Stimulated activated CD8-positive, alpha-beta memory T cell treated with anti-CD3 and anti-CD28 coated beads, Interleukin-12 subunit alpha, Interleukin-12 subunit beta, amount 100 ng/mL, for 4 hours (primary cell): ENCODE data around the gene ANKRD33B.
"Not testable (repeated sequence)": the region's sequence is repeated elsewhere in the genome, so short reads cannot be mapped to it uniquely, and the experiment has no call there.

Source experiments
- DNase-seq: peaks from one replicate; pipeline ENCODE4 v3.0.0-alpha.2; 2020; ENCODE audit warnings: low read depth

The ANKRD33B gene

DNA sequence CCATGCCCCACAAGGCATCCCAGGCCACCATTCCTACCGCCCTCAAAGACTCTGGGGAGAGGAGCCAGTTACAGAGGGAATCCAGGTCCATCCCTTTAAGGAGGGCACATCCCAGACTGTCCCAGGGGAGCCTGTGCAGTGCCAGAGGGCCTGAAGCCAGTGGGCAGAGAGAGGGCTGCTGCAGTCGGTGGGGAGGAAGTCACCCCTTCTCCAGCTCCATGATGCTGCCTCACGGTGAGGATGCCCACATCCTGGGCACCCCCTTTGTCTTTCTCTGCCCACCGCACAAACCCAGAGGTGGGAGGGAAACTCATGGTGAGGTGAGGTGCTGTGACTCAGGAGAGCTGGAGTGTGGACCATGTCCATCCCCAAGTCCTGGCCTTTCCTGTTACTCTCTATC is 26.2 kb upstream of the ANKRD33B start:
- DNase-seq = no peak

DNA sequence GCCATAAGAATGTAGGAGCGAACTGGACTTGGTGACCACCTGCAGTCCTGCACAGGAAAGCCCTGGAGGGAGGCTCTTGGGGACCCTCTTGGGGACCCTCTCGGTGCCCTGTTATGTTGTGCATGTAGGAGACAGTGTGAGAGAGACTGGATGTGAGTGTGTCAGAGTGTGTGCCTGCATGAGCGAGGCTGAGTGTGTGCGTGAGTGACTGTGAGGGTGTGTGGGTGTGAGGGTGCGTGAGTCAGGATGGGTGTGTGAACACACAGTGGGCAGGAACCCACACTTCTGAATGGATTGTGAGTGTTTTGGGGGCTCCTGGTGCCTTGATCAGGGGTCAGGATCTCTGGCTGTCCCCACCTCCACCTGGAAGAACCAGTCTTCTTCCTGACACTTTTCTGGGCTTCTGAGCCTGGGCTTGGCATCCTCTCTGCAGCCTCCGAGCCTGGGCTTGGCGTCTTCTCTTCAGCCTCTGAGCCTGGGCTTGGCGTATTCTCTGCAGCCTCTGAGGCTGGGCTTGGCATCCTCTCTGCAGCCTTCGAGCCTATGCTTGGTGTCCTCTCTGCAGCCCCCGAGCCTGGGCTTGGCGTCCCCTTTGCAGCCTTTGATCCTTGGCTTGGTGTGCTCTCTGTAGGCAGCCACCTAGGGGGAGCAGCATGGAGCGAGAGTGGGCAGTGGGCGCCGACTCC is 25.6 kb upstream of the ANKRD33B start:
- no peak for DNase-seq

DNA sequence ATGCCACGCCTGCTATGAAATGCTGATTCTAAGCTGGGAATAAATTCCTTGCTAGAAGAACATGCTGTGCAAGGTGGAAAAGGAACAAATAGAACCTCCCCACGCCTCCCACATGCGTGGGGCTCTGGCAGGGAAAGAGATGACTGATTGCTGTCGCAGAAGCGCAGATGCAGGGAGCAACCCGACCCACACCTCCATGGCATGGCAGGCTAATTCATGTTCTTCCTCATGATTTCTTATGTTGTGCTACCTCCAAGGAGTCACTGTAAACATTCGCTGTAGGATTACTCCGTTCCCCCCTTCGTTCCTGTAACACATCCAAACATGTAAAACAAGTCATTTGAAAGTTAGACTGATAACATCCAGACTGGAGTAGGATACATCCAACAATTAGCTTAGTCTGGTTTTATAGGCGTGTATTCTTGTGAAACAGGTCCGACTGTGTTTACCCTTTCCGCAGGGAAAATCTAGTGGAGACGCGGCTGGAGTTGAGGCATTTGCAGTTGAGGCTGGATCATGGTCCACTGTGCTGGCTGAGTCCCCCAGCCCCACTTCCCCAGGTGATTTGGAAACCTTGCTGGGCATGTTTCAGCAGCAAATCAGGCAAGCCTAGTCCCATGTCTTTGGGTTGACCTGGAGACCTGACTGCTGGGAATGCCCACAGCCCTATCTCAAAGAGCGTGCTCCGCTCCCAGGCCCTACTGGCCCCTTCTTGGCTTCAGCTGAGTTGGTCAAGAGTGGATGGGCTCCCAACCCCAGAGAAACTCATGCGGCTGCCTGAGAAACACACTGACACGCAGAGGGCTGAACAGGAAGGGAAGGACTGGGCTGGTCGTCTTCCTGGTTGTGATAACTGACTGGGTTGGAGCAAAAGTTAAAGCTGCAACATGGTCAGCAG is 24.8 kb upstream of the ANKRD33B start:
- no peak for DNase-seq

DNA sequence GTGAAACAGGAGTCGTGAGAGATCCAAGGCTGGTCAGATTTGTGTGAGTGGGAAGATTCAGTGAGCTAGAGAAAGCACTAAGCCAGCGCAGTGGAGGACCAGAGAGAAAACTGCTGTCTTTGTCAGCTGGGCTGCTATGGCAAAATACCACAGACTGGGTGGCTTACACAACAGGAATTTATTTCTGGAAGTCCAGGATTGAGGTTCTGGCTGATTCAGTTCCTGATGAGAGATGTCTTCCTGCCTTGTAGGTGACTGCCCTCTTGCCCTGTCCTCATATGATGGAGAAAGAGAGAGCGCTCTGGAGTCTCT is 24.2 kb upstream of the ANKRD33B start:
- no peak for DNase-seq

DNA sequence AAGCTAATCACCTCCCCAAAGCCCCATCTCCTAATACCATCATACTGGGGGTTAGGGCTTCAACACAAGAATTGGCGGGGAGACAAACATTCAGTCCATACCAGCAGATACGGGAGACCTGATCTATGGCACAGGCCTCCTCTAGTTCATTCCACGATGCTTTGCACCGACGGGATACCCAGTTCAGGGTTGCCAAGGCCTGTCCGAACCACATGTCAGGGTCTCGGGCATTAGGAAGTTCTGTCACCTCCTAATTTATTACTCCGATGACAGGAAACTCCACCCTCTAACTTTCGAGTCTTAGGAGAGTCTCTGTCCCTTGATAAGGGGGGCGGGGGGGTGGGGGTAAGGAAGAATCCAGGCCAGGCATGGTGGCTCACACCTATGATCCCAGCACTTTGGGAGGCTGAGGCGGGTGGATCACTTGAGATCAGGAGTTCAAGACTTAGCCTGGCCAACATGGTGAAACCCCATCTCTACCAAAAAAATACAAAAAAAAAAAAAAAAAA is 23.8 kb upstream of the ANKRD33B start:
- DNase-seq = no peak

DNA sequence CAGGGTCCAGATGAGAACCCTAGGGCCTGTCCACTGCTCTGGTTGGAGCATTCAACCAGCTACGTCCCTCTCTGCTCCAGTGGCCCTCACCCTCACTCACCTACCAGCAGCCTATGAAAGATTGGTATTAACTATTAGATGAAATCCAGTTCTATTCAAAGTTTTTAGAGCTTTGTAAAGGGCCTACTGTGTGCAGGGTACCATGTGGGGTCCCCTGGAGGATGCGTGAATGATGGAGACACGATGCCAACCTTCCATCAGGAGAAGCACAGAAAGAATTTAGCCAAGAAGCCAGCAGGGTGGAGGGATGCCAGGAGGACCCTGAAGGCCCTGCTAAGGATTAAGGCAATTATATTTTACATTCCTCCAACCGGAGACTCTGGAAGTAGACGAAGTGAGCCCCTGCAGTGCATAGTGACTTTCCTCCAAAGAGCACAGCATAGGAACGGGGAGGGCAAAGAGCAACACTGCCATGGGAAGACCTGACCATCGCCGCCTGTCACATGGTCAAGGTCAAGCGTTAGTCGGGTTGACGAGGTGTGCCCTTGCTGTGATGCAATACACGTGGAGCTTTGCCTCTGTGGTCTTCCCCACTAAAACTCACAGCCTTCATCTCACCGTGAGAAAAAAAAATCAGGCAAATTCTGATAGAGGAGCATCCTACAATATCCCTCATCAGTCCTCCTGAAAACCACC is 22.8 kb upstream of the ANKRD33B start:
- DNase-seq = no peak

DNA sequence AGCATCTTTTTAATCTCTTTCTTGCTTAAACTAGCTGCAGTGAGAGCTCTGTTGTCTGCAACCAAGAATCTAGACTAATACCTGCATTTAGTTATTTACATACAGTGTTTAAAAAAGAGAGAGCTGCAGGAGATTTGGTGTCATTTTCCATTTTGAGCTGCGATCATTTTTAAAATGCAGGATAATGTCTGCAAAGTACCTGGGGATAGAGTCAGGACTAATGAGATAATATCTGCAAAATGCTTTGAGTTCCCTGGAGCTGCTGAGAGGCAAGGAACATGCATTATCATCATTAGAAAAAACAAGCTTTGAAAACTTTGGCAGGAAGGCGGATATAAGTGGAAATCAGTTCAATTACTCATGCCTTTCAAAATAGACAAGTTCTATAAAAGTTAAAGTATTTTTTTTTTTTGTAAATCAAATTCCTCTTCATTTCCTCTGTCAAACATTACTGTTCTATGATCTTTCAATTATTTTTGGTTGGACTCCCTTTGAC is 21.8 kb upstream of the ANKRD33B start:
- DNase-seq = no peak

DNA sequence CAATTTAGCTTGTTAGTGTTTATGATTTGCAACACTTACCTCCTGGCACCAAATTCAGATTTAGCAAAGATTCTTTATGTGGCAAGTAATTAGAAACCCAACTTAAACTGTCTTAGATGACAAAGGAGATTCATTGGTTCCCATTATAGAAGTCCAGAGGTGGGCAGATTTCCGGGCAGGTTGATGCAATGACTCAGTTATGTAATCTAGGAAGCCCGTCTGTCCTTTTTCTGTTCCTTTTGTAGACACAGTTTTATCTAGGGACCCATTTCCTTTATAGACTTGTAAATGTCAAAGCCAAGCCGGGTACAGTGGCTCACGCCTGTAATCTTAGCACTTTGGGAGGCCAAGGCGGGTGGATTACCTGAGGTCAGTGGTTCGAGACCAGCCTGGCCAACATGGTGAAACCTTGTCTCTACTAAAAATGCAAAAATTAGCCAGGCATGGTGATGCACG is 20.3 kb upstream of the ANKRD33B start:
- no peak for DNase-seq

DNA sequence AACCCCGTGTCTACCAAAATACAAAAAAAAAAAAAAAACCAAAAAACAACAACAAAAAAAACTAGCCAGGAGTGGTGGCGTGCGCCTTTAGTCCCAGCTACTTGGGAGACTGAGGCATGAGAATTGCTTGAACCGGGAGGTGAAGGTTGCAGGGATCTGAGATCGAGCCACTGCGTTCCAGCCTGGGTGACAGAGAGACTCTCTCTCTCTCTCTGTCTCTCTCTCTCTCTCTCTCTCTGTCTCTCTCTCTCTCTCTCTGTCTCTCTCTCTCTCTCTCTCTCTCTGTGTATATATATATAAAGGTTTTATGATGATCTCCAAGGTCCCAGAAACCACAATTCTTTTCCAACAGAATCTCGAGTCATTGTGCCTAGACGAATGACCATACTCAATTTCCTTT is 18.8 kb upstream of the ANKRD33B start:
- DNase-seq = no peak

DNA sequence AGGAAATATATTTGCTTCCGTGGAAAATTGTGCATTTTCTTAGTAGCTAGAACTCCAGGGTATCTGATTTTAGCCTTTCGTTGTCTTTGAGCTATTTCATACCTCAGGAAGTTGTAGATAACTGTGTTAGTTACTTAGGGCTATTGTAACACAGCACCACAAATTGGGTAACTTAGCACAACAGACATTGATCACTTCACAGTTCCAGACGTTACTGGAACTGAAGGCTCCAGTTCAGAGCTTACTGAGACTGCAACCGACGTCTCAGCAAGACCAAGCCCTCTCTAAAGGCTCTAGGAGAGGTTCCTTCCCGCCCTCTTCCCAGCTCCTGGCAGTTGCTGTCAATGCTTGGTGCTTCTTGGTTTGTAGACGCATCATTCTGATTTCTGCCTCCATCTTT is 17.7 kb upstream of the ANKRD33B start:
- DNase-seq = no peak

DNA sequence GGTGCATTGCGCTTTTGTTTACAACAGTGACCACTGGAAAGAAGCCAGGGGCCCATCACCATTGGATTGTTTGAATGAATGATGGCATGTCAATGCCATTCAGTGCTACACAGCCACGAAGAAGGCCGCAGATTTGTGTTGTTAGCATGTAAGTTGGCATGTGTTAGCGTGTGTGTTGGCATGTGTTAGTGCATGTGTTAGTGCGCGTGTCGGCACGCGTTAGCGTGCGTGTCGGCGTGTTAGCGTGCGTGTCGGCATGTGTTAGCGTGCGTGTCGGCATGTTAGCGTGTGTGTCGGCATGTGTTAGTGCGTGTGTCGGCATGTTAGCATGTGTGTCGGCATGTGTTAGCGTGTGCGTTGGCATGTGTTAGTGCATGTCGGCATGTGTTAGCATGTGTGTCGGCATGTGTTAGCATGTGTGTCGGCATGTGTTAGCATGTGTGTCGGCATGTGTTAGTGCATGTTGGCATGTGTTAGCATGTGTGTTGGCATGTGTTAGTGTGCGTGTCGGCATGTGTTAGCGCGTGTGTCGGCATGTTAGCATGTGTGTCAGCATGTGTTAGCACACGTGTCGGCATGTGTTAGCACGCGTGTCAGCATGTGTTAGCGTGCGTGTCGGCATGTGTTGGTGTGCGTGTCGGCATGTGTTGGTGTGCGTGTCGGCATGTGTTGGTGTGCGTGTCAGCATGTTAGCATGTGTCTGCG is 15.3 kb upstream of the ANKRD33B start:
- no peak for DNase-seq

DNA sequence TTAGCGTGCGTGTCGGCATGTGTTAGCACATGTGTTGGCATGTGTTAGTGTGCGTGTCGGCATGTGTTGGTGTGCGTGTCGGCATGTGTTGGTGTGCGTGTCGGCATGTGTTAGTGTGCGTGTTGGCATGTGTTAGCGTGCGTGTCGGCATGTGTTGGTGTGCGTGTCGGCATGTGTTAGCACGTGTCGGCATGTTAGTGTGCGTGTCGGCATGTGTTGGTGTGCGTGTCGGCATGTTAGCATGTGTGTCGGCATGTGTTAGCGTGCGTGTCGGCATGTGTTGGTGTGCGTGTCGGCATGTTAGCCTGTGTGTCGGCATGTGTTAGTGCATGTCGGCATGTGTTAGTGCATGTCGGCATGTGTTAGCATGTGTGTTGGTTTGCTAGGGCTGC is 14.8 kb upstream of the ANKRD33B start:
- DNase-seq = not testable (repeated sequence)

DNA sequence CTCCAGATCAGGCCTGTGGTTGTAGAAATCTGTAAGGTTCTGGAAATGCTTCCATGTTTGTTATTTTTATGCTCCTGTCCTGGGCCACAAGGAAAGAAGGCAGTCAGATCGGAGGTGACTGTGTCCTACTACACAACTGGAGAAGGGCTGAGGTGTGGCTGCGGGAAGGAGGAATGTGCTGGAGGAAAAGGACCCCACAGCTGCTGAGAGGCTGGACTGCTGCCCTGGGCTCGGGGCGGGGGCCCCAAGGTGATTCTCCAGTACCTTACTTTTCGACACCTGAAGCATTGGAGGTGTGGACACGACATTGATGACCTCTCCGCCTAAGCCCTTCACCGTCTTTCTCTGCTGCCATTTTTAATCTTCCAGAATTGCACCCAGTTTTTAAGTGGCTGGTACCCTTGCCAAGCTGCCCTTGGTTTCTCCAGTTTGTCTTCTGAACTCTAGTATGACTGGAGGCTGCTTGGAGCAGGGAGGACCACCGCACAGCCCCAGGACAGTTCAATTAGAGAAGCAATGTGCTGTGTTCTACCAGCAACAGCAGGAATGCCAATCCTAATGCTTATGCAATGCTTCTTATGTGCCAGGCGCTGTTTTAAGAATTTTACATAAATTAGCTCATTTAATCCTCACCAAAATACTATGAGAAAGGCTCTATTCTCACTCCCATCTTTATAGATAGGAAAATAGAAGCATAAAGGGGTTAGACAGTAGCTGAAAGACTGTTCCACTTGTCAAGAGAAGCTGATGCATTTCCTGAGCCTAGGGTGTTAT is 13.5 kb upstream of the ANKRD33B start:
- no peak for DNase-seq

DNA sequence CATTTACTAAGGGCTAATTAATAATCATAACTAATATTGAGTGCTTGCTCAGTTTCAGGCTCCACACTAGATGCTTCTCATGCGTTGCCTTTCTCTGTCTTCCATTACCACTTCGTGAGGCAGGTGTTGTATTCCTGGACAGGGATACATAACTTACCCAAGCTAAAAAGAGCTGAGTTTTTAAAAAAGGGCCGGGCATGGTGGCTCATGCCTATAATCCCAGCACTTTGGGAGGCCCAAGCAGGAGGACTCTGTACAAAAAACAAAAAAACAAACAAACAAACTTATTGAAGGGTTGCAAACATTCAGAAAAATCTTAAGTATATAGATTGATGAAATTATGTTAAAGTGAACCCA is 12.1 kb upstream of the ANKRD33B start:
- no peak for DNase-seq

DNA sequence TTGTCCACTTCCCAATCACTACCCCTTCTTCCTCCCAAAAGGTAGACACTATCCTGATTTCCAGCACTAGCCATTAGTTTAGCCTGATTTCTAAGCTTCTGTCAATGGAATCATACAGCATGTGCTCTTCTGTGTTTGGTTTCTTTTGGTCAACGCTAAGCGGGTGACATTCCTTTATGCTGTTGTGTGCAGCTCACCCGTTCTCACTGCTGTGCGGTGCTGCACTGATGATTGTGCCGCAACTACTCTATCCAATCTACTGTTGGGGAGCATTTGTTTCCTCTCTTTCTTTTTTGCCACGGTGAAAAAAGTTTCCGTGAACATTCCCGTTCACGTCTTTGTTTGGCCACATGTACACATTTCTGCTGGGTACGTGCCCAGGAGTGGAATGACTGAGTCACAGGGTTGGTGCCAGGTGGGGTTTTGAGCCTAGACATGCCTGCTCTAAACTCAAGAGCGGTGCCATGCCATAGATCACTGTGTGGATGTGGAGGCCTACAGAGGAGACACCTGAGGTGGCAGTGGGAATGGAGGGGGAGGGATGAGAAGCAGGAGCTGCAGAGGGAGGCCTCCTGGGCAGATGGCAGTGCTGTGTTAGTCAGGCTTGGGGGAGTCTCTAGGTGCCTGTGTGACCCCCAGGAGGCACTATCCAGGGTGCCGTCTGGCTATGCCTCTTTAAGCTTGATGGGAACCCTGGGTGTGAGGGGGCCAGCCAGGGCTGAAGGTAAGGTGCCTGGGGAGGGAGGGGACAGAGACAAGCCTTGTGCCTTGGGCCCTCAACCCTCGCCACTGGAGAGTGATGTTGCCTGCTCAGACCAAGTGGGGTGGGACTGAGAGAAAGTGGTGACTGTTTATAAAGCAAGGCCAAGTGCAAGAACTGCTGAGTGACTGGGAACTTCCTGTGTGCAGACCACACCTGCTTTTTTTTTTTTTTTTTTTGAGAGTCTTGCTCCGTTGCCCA is 11.4 kb upstream of the ANKRD33B start:
- DNase-seq = no peak

DNA sequence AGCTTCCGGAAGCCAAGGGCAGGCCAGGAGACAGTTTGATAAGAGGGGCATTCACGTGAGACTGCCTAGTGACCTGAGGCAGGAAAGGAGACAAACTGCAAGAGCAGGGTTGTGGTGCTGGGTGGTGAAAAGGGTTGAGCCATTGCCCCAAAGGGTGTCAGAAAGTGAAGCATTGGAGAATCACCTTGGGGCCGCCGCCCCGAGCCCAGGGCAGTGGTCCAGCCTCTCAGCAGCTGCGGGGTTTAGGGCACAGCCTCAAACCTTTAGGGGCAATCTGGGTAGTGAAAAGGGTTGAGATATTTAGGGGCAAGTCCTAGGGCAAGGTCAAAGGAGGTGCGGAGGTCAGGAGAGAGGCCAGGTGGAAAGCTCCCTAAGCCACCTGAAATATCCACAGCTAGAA is 10.4 kb upstream of the ANKRD33B start:
- DNase-seq = no peak

DNA sequence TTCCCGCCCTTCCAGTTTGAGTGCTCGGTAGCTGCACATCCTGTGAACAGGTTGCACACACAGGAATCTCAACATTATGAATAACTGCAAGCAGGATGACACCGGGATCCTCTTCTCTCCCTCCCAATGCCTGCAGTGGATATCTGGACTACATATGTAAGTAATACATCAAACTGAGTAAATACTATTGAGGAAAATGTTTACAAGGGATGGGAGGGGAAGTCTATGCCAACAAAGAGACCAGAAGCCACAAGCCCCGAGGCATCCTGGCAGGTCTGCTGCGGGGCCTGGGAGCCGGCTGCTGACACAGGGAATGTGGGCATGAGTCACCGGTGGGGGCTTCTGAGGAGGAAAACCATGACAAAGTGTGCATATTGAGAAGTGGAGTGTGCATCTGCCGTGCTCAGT is 8.6 kb upstream of the ANKRD33B start:
- DNase-seq = no peak

DNA sequence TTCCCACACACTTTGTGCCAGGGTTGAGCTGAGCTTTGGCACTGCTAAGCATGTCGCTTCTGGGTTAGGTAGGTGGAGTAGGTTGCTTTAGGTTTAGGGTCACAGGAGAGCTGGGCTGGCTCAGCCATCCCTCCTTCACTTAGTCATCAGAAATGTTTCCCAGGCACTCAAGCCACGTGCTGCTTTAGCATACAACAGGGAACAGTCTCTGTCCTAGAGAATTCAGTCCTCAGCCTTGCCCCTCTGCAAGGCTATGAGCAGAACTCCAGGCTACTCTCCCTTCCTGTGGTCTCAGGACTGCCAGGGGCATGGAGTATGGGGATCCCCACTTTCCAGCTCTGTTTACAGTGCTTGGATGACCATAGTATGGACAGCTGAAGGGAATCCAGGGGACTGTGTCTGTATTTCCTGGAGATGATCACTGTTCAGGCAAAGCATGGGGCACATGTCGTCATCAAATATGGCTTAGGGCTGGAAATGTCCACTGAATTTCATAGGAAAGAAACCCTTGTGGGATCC is 7.5 kb upstream of the ANKRD33B start:
- no peak for DNase-seq

DNA sequence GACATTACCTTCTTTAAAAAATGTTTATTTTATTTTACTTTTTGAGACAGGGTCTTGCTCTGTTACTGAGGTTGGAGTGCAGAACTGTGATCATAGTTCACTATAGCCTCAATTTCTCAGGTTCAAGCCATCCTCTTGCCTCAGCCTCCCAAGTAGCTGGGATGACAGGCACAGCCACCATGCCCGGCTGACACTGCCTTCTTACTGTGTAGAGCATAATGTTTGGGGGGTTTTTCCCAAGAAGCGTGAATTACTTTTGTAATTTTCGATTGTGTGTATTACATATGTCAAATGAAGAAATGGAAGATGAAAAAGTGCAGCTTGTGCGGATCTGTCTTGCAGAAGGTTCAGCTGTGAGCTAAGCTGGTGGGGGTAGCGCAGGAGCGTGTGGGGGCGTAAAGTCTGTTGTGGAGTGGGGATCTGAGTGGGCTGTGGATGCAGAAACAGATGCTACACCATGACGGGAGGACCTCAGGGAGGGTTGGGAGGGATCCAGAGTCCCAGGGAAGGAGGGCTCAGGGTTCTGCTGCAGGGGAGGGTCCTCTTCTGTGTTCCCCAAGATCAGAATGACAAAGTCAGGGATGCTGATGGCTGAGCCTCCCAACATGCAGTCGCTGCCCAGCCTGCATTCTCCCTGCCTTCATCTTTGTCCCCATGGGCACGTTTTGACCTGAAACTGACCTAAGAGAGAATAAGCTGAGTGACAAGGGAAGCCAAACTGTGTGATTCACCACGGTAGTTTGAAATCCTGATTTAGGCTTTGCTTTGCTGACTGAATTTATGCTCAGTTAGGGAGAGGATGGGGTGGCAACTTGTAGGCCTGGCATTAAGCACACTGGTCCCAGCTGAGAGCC is 6.8 kb upstream of the ANKRD33B start:
- no peak for DNase-seq
